Activated CD4-positive, CD25-positive, alpha-beta regulatory T cell treated with anti-CD3 and anti-CD28 coated beads, Interleukin-2, amount 50 U/mL, for 16 hours (primary cell): ENCODE measurements around the gene COLQ.
A peak's percentile ranks its signal among the peaks of the same experiment; 100 is the strongest.
"Not testable (repeated sequence)": the region's sequence is repeated elsewhere in the genome, so short reads cannot be mapped to it uniquely, and the experiment has no call there.

ENCODE experiments used
- DNase-seq: peaks from one replicate; pipeline ENCODE4 v3.0.0-alpha.2; 2020; ENCODE audit warnings: low read depth, low spot score

COLQ gene

GRCh38 chr3:15427182-15427880 lies 94.2 kb downstream of the COLQ start, which contains the start of the genes EAF1 and METTL6:
Gene EAF1, plus strand, starts transcription at chr3:15427598. Its CDS starts 182 bp downstream, at chr3:15427780.
Gene METTL6, minus strand, starts transcription at chr3:15427544. Its CDS starts 1,033 bp downstream, at chr3:15426511.
- peak; percentile 75 for DNase-seq

DNA sequence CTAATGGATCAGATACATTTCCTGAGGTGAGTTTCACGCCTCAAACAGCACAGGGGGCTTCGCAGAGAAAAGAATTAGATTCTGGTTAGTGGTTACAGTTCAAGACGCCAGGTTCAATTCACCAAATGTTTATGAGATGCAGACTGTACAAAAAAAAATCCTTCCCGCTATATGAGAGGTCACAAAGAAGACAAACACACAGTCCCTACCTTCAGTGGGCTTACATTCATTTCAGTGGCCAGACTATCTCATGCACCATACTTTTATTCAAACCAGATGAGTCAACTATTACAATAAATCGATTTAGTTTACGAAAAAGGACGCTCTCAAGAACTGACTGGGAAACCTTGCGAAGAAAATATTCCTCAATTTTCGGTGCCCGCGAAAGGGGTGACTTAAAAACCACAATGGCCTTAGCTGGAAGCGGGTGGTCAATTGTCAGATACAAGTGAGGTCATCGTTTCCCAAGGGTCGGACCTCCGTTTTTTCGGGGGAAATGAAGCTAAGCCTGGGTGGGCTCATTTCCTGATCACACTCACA lies 94.9 kb downstream of the COLQ start:
- no peak for DNase-seq

DNA sequence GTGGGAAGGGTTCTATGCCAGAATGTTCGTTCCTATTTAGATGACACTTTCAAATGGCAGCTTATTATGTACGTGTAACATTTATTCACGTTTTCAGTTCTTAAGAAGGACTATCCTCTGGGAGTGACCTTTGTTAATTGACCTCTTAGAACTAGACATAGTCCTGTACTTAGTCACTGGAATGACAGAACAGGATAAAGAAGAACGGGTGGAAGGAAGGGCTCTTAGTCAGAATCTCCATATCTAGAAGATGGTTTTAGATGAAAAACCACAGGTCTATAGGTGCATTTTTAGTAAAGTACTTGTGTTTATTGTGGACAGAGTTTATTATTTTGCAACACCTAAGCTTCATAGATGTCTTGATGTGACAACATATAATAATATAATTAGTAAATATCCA lies 100.6 kb downstream of the COLQ start:
- DNase-seq: no peak

GRCh38 chr3:15410966-15411365 lies 110.5 kb downstream of the COLQ start:
- not testable (repeated sequence) for DNase-seq

DNA sequence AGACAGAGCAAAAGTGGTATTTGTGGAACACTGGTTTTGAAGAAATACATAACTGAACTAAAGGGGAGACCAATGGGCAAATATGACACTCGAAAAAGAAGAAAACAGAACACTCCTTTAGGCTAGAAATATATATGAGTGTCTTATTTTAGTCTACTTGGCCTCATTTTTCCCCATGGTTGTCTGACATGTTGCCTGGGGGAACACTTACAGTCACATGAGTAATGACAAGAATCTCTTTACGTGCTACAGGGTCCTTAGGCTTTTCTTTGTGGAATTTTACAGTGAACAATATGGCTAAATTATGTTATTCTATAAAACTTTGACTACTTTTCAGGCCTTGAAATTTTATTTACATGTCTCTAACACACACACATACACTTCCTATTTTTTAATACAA lies 111.7 kb downstream of the COLQ start:
- no peak for DNase-seq

GRCh38 chr3:15409239-15409638 lies 112.3 kb downstream of the COLQ start:
- no peak for DNase-seq

- no peak for DNase-seq
Measured at GRCh38 chr3:15405448-15406050, 116.0 kb downstream of the COLQ start.

DNA sequence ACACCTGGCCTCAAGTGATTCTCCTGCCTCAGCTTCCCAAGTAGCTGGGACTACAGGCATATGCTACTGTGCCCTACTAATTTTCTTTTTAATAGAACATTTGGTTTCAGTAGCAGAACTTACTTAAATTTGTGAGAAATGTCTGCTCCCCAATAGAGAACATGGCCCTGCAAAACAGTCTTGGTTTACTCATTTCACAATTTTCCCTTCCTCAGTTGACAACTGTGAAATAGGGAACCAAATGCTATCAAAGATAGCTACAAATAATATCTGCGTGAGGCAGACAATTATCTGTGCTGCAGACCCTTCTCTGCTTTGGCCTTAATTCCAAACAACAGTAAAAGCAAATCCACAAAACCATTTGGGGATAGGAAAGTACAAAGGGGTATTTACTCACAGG lies 116.7 kb downstream of the COLQ start:
- no peak for DNase-seq

- no peak for DNase-seq
Measured at GRCh38 chr3:15403965-15404364, 117.5 kb downstream of the COLQ start.

DNA sequence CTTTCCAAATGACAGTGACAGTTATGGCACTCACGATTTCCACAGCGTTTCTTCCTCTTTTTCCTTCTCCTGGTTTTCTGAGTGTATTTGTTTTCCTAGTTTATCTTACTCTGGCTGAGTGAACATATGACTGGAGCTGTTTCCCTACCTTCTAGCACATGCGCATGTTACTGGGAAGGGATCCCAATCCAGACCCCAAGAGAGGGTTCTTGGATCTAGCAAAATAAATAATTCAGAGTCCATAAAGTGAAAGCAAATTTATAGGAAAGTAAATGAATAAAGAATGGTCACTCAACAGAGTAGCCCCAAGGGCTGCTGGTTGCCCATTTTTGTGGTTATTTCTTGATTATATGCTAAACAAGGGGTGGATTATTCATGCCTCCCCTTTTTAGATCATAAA lies 118.0 kb downstream of the COLQ start:
- DNase-seq: no peak

GRCh38 chr3:15401936-15402335 lies 119.6 kb downstream of the COLQ start:
- DNase-seq: no peak
